Measurements from ENCODE around the gene DAG1. TPM values are rescaled to one million over a fixed set of nuclear protein-coding genes. Genes with fewer than 3 reads are reported as not detected.

Gene DAG1
- total RNA-seq, 1 experiment from 2014 or later, result 40.3 TPM

DNA sequence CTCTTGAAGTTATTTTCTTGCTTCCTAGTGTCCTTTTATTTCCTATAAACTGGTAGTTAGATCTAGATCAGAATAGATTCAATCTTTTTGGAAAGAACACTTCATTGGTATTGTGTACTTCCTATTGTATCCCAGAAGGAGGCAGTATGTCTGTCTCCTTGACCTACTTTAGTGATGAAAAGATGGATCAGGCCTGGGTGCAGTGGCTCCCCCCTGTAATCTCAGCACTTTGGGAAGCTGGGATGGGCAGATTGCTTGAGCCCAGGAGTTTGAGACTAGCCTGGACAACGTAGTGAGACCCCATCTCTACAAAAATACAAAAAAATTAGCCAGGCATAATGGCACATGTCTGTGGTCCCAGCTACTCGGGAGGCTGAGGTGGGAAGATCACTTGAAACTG is 96.2 kb downstream of the DAG1 start:
- peak; percentile 16 for DNase-seq (ENCODE audit: unreplicated experiment)
- ChIA-PET CTCF (interaction anchor here (1.5 kb wide), 1 partner anchor 27 kb away, joined by 4 read pairs; no protein-coding TSS in a partner anchor), POLR2A (no interaction called here)
- intact Hi-C loops (cut with micrococcal nuclease), result loop anchor here (1.0 kb wide), 1 partner anchor 105 kb away; no protein-coding TSS in a partner anchor
- H3K27me3 Mint-ChIP-seq (ENCODE audit: insufficient read depth, unreplicated experiment), result peaks cover 24% of the 10 kb centered on the region
- H3K4me1 Mint-ChIP-seq (ENCODE audit: insufficient read depth, unreplicated experiment), result peaks cover 6% of the 10 kb centered on the region
- no peaks in the 10 kb centered on the region for H3K36me3 Mint-ChIP-seq (ENCODE audit: insufficient read depth, unreplicated experiment)
- H3K4me3 Mint-ChIP-seq (ENCODE audit: unreplicated experiment), result no peak overlapping the region
- no peaks in the 10 kb centered on the region for H3K9me3 Mint-ChIP-seq (ENCODE audit: unreplicated experiment)
- TF ChIP-seq, protein P1, sequence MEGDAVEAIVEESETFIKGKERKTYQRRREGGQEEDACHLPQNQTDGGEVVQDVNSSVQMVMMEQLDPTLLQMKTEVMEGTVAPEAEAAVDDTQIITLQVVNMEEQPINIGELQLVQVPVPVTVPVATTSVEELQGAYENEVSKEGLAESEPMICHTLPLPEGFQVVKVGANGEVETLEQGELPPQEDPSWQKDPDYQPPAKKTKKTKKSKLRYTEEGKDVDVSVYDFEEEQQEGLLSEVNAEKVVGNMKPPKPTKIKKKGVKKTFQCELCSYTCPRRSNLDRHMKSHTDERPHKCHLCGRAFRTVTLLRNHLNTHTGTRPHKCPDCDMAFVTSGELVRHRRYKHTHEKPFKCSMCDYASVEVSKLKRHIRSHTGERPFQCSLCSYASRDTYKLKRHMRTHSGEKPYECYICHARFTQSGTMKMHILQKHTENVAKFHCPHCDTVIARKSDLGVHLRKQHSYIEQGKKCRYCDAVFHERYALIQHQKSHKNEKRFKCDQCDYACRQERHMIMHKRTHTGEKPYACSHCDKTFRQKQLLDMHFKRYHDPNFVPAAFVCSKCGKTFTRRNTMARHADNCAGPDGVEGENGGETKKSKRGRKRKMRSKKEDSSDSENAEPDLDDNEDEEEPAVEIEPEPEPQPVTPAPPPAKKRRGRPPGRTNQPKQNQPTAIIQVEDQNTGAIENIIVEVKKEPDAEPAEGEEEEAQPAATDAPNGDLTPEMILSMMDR (IDR thresholded peaks at IDR 0.05; ENCODE audit: unreplicated experiment), result peak; percentile 45
- no TSS peak for BruUV-seq (replicated peaks)
- no peak overlapping the region for H3K27ac Mint-ChIP-seq (ENCODE audit: low read depth, unreplicated experiment)

DNA sequence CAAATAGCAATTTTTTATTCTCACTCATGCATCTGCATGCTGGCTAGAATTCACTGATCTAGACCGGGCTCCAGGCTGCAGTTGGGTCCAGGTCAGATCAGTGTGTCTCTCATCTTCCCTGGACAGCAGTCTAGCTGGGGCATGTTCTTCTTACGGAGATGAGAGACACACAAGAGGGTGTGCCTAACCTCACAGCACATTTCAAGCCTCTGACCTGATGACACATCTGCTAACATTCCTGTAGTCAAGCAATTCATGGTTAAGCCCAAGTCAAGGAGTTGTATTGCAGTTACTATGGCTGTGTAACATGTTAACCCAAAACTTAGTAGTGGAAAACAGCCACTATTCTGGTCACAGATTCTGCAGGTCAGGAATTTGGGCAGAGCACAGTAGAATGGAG is 97.3 kb downstream of the DAG1 start:
- peaks cover 17% of the 10 kb centered on the region for H3K27me3 Mint-ChIP-seq (ENCODE audit: insufficient read depth, unreplicated experiment)
- intact Hi-C loops (cut with micrococcal nuclease), result no loop called here
- ChIA-PET CTCF (interaction anchor here (0.6 to 1.1 kb wide), 3 partner anchors 19 to 482 kb away, joined by 3 read pairs; no protein-coding TSS in a partner anchor), POLR2A (interaction anchor here (0.7 kb wide), 1 partner anchor 9 kb away, joined by 5 read pairs; no protein-coding TSS in a partner anchor)
- no peak overlapping the region for H3K4me3 Mint-ChIP-seq (ENCODE audit: unreplicated experiment)
- H3K36me3 Mint-ChIP-seq (ENCODE audit: insufficient read depth, unreplicated experiment), result no peaks in the 10 kb centered on the region
- DNase-seq (ENCODE audit: unreplicated experiment), result peak; percentile 18
- TF ChIP-seq, protein P1 (IDR thresholded peaks at IDR 0.05; ENCODE audit: unreplicated experiment), result no peak
- H3K4me1 Mint-ChIP-seq (ENCODE audit: insufficient read depth, unreplicated experiment), result peaks cover 6% of the 10 kb centered on the region
- no peak overlapping the region for H3K27ac Mint-ChIP-seq (ENCODE audit: low read depth, unreplicated experiment)
- no peaks in the 10 kb centered on the region for H3K9me3 Mint-ChIP-seq (ENCODE audit: unreplicated experiment)
- BruUV-seq (replicated peaks), result no TSS peak

- POLR2A ChIA-PET, result interaction anchor here (1.5 kb wide), 1 partner anchor 17 kb away, joined by 3 read pairs; no protein-coding TSS in a partner anchor
- DNase-seq (ENCODE audit: unreplicated experiment), result no peak
- Mint-ChIP-seq H3K4me3 (ENCODE audit: unreplicated experiment) (no peak overlapping the region), H3K4me1 (ENCODE audit: insufficient read depth, unreplicated experiment) (peaks cover 6% of the 10 kb centered on the region), H3K9me3 (ENCODE audit: unreplicated experiment) (no peaks in the 10 kb centered on the region), H3K27ac (ENCODE audit: low read depth, unreplicated experiment) (no peak overlapping the region), H3K27me3 (ENCODE audit: insufficient read depth, unreplicated experiment) (peaks cover 3% of the 10 kb centered on the region), H3K36me3 (ENCODE audit: insufficient read depth, unreplicated experiment) (no peaks in the 10 kb centered on the region)
- CTCF ChIA-PET, result interaction anchor here (0.7 kb wide), 1 partner anchor 97 kb away, joined by 3 read pairs; no protein-coding TSS in a partner anchor
- TF ChIP-seq, protein P1 (IDR thresholded peaks at IDR 0.05; ENCODE audit: unreplicated experiment), result no peak
- no TSS peak for BruUV-seq (replicated peaks)
- intact Hi-C loops (cut with micrococcal nuclease), result no loop called here
These were observed 98.9 kb downstream of the DAG1 start for GRCh38 chr3:49568965-49569364.

DNA sequence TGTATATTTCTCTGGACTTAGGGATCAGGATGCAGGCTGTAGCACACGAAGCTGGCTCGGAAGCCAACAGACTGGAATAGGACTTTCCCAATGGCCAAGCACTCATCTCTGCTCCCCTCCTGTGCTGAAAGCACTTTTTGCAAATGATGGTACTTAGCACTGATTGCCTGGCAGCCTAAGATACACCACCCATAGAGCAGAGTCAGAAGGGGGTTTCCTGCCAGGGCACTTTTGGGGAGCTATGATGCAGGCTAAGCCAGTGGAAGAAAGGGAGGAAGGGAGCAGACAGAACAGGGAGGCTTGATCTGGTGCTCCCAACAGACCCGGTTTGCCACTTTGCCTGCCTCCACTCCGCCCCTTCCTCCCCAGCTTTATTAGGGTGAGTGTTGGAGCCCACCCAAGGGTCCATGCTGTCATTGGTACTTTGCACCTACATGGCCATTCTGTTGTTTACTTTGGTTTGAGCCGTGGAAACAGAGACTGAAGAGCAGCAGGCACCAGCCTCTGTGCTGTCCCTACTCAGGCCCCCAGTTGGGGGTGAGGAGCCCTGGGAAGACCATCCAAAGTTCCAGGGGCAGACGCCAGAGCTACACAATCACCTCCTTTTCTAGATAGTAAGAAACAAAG is 100.1 kb downstream of the DAG1 start:
- intact Hi-C loops (cut with micrococcal nuclease), result no loop called here
- TF ChIP-seq, protein P1 (IDR thresholded peaks at IDR 0.05; ENCODE audit: unreplicated experiment), result no peak
- POLR2A ChIA-PET, result interaction anchor here (0.9 to 1.5 kb wide), 2 partner anchors 16 to 69 kb away, joined by 3 read pairs; no protein-coding TSS in a partner anchor
- DNase-seq (ENCODE audit: unreplicated experiment), result no peak
- CTCF ChIA-PET, result interaction anchor here (1.2 kb wide), 1 partner anchor 101 kb away, joined by 3 read pairs; no protein-coding TSS in a partner anchor
- H3K4me1 Mint-ChIP-seq (ENCODE audit: insufficient read depth, unreplicated experiment), result peaks cover 6% of the 10 kb centered on the region
- BruUV-seq (replicated peaks), result no TSS peak
- H3K4me3 Mint-ChIP-seq (ENCODE audit: unreplicated experiment), result no peak overlapping the region
- H3K9me3 Mint-ChIP-seq (ENCODE audit: unreplicated experiment), result no peaks in the 10 kb centered on the region
- no peak overlapping the region for H3K27ac Mint-ChIP-seq (ENCODE audit: low read depth, unreplicated experiment)
- H3K36me3 Mint-ChIP-seq (ENCODE audit: insufficient read depth, unreplicated experiment), result no peaks in the 10 kb centered on the region
- no peaks in the 10 kb centered on the region for H3K27me3 Mint-ChIP-seq (ENCODE audit: insufficient read depth, unreplicated experiment)
